Measurements from ENCODE around the gene GNL2.

DNA sequence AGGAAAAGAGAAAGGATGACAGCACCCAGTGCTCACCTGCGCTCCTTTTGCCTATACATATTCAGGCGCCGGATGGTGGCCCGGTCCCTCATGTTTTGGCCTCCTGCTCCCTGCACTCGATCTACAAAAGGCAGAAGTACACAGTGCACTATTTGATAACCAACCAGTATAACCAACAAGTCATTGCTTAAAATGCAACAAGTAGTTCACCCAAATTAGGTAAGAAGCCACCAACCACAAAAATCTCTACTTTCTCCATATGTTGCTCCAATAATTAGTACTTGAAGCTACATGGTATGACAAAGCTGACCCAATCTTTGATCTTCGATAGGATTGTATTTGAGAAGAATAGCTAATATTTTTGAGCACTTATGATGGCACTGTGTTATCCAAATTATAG is 2.0 kb downstream of the GNL2 start:
- no peak for TF ChIP-seq EP300 (IDR thresholded peaks at IDR 0.05)
- TF ChIP-seq, protein P1, sequence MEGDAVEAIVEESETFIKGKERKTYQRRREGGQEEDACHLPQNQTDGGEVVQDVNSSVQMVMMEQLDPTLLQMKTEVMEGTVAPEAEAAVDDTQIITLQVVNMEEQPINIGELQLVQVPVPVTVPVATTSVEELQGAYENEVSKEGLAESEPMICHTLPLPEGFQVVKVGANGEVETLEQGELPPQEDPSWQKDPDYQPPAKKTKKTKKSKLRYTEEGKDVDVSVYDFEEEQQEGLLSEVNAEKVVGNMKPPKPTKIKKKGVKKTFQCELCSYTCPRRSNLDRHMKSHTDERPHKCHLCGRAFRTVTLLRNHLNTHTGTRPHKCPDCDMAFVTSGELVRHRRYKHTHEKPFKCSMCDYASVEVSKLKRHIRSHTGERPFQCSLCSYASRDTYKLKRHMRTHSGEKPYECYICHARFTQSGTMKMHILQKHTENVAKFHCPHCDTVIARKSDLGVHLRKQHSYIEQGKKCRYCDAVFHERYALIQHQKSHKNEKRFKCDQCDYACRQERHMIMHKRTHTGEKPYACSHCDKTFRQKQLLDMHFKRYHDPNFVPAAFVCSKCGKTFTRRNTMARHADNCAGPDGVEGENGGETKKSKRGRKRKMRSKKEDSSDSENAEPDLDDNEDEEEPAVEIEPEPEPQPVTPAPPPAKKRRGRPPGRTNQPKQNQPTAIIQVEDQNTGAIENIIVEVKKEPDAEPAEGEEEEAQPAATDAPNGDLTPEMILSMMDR (IDR thresholded peaks at IDR 0.05): no peak
- no peak for TF ChIP-seq POLR2A (IDR thresholded peaks at IDR 0.05)

Measured in sigmoid colon (tissue), 4 donors.